ENCODE data around the gene FRAS1. TPM values are rescaled to one million over a fixed set of nuclear protein-coding genes. Genes with fewer than 3 reads are reported as not detected.
"Not testable (repeated sequence)": the region's sequence is repeated elsewhere in the genome, so short reads cannot be mapped to it uniquely, and the experiment has no call there.

FRAS1 gene
- total and polyA plus RNA-seq, 8 donors: 15.3 to 48.9 (median 40.4) TPM

- ATAC-seq: no peak
- TF ChIP-seq CTCF (IDR thresholded peaks at IDR 0.05): no peak
- no peak overlapping the region for H3K27ac ChIP-seq
- H3K4me3 ChIP-seq: no peak overlapping the region
- DNase-seq: no peak
- peaks cover 0 to 4% of the 10 kb centered on the region in 2 donors for H3K9me3 ChIP-seq
- H3K36me3 ChIP-seq: no peaks in the 10 kb centered on the region
- no peaks in the 10 kb centered on the region for H3K27me3 ChIP-seq
- intact Hi-C loops (cut with DNase I): no loop called here
- no peaks in the 10 kb centered on the region for H3K4me1 ChIP-seq
Measured at GRCh38 chr4:78265006-78265405, 207.9 kb downstream of the FRAS1 start.

GRCh38 chr4:78267790-78268189 is 210.7 kb downstream of the FRAS1 start:
- Histone ChIP-seq H3K4me3 (no peak overlapping the region), H3K36me3 (no peaks in the 10 kb centered on the region), H3K27ac (no peak overlapping the region), H3K9me3 (peaks cover 0 to 4% of the 10 kb centered on the region in 2 donors), H3K4me1 (no peaks in the 10 kb centered on the region), H3K27me3 (no peaks in the 10 kb centered on the region)
- ATAC-seq (no peak), DNase-seq (no peak)
- TF ChIP-seq CTCF (IDR thresholded peaks at IDR 0.05): no peak
- intact Hi-C loops (cut with DNase I): no loop called here

- H3K4me1 ChIP-seq: no peaks in the 10 kb centered on the region
- peaks cover 0 to 4% of the 10 kb centered on the region in 2 donors for H3K9me3 ChIP-seq
- ATAC-seq (no peak), DNase-seq (no peak)
- H3K27ac ChIP-seq: no peak overlapping the region
- TF ChIP-seq CTCF (IDR thresholded peaks at IDR 0.05): no peak
- intact Hi-C loops (cut with DNase I): no loop called here
- no peaks in the 10 kb centered on the region for H3K36me3 ChIP-seq
- no peak overlapping the region for H3K4me3 ChIP-seq
- no peaks in the 10 kb centered on the region for H3K27me3 ChIP-seq
Measured at GRCh38 chr4:78268597-78268996, 211.5 kb downstream of the FRAS1 start.

- intact Hi-C loops (cut with DNase I): not testable (repeated sequence)
Measured at GRCh38 chr4:78275450-78275849, 218.3 kb downstream of the FRAS1 start.

GRCh38 chr4:78286281-78286680 is 229.2 kb downstream of the FRAS1 start:
- Histone ChIP-seq H3K9me3 (no peaks in the 10 kb centered on the region), H3K36me3 (no peaks in the 10 kb centered on the region), H3K4me3 (no peak overlapping the region), H3K27ac (no peak overlapping the region), H3K4me1 (no peaks in the 10 kb centered on the region), H3K27me3 (no peaks in the 10 kb centered on the region)
- no peak for TF ChIP-seq CTCF (IDR thresholded peaks at IDR 0.05)
- intact Hi-C loops (cut with DNase I): no loop called here
- ATAC-seq (no peak), DNase-seq (no peak)

More at GRCh38 chr4:78275450-78275849, 218.3 kb downstream of the FRAS1 start:
- H3K4me3 ChIP-seq, H3K27ac ChIP-seq, ATAC-seq, DNase-seq, H3K4me1 ChIP-seq, H3K36me3 ChIP-seq, H3K9me3 ChIP-seq, H3K27me3 ChIP-seq: not testable (repeated sequence)

GRCh38 chr4:78288327-78288726 is 231.2 kb downstream of the FRAS1 start:
- Histone ChIP-seq H3K4me3 (no peak overlapping the region), H3K27ac (no peak overlapping the region), H3K9me3 (no peaks in the 10 kb centered on the region), H3K4me1 (no peaks in the 10 kb centered on the region), H3K27me3 (no peaks in the 10 kb centered on the region), H3K36me3 (no peaks in the 10 kb centered on the region)
- ATAC-seq (no peak), DNase-seq (no peak)
- TF ChIP-seq CTCF (IDR thresholded peaks at IDR 0.05): no peak
- intact Hi-C loops (cut with DNase I): no loop called here
